ENCODE results near the gene GAREM1.
"Not testable (repeated sequence)": the region's sequence is repeated elsewhere in the genome, so short reads cannot be mapped to it uniquely, and the experiment has no call there.

Gene GAREM1

DNA sequence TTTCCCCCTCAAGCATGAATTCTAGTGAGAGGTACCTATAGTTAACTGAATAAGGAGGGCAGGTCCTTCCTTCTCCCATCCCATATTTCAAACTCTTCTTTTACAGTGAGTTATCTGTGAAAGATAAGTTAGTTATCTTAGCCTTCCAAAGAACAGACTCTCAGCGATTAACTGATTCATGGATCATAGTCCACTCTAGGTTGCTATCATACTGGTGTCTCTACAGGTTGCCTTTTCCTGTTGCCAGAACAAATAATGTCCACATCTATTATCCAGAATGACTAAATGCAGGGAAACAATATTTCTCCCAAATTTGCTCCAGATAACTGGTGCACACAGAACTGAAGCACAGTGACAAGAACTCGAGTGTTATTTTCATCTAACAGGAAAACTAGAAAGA lies 212.5 kb downstream of the GAREM1 start:
- no peak for DNase-seq (ENCODE audit: low read depth in 3 of 3)

DNA sequence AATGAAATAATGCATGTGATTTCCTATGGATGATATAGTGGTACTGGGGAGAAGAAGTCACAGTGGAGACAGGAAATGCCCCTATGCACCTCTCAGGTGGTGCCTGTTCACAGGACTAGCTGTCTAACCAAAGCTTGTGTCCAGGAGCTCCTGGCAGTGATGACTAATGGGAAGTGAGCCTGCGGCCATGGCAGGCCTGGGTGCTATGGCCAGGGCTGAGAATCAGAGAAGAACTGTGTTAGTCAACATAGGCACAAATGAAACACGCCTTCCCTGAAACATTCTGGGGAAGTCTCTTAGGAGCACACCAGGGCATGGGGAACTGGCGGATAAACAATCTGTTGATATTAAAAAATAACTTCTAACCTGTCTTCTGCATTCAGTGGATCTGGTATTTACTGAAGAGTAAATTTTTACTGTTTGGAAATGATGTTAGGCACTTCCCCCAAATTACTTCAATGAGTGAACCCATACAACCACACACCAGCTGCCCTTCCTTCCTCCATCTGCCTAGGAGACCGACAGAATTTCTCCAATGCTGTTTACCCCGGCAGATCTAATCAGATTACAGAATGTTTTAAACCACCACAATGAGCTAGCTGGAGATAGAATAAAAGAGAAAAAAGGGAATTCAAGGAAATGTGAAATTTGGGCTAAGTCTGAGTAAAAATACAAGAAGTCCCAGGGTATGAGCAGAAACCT lies 213.4 kb downstream of the GAREM1 start:
- no peak for DNase-seq (ENCODE audit: low read depth in 3 of 3)

DNA sequence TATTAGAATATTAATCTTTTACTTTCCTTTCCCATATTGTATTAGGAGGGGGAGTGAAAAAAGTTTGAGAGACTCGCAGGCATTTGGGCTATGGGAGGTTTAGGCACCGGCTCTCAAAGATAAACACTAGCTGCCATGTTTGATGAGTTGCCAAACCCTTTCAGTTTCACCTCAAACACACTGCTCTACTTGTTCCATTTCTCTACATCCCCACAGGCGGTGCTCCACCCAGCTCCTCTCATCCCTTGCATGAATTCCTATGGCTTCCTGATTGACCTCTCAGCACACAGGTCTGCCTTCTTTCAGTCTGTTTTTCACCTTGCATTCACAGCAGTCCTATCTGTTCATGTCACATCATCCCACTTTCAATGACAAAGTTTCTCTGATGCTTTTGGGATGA lies 215.1 kb downstream of the GAREM1 start:
- no peak for DNase-seq (ENCODE audit: low read depth in 3 of 3)

DNA sequence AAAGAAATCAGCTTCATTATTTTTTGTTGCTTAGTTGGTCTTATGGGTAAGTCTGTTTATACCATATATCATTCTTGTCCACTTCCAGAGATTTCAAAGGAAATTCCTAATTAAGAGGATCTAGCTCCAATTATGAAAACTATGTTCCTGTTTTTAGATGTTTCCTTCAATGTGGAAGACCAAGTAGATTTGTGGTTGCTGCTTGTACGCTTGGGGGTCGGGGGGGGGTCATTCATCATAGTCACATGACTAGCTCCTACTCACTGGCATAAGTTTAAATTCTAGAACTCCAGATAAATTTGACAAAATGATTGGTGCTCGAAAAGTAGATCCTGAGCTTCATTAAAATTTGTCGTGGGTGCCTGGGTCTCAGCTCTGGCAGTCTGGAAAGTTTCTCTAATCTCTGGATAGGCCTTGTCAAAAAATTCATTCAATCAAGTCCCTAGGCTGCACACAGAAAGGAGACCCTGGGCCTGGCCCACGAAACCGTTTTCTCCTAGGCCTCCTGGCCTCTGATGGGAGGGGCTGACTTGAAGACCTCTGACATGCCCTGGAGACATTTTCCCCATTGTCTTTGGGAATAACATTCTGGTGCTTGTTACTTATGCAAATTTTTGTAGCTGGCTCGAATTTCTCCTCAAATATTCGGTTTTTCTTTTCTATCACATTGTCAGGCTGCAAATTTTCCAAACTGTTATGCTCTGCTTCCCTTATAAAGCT lies 218.4 kb downstream of the GAREM1 start:
- no peak for DNase-seq (ENCODE audit: low read depth in 3 of 3)

DNA sequence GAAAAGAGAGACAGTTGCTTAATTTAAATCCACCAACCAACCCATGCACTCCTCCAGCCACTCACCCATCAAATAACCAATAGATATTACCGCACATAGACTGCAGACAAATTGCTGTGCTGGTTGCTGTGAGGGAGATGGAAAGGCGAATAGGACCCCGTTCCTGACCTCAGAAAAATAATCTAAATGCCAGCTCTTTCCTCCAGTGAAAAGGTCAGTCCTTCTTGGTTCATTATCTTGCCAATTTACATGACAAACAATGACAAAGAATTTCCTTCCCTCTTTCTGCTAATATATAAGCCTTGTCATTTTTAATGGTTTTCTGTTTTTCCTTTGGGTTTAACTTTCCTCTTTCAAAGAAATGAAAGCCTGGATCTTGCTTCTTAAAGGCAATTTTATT lies 219.2 kb downstream of the GAREM1 start:
- no peak for DNase-seq (ENCODE audit: low read depth in 3 of 3)

DNA sequence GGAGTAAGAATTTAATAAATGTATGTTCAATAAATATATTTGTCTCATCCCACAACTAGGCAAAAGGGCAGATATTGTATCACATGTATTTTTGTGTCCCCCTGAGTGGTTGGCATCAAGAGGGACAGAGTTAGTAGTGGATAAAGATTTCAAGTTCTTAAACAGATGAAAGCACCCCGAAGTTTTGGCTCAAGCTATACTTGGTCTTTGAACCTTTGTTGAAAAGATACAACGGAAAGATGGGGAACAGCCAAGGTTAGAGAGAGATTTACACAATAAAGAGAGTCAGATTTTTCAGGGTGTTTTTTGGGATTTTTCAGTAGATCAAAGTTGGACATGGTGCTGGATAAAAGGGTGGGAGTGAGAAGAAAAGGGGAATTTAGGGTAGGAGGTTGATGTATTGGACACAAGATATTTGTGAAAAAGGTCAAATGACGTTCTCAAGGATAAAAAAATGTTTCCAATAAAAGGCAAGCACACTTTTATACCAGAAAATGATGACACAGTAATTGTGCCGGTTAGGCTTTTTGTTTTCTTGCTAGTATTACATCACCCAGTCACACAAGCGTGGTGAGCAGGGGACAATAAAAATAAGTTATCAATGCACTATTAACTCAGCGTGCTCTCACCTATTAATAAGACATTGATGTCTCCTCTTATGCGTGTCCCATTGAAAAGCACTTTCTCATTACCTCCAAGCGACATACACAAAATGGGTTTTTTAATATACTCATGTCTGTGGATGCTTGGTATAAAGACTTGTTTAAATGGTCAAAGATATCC lies 221.3 kb downstream of the GAREM1 start:
- DNase-seq (ENCODE audit: low read depth in 3 of 3): no peak

DNA sequence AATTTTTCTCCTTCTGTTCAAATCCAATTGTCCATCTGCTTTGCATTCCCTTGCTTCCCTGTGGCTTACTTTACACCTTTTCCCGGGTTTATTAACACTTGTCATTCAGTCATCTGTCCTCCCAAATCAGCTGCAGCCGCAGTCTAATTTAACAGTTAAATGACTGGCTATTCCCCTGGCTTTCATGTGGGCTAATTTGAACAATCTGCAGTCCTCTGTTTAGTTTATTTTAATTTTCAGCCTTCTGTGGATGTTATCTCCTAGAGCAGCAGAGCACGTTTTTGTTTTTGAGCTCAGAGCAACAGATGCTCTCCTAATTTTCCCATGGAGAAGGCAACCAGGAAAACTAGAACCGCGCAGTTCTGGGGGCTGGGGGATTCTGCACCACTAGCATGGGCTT lies 225.8 kb downstream of the GAREM1 start:
- no peak for DNase-seq (ENCODE audit: low read depth in 3 of 3)

DNA sequence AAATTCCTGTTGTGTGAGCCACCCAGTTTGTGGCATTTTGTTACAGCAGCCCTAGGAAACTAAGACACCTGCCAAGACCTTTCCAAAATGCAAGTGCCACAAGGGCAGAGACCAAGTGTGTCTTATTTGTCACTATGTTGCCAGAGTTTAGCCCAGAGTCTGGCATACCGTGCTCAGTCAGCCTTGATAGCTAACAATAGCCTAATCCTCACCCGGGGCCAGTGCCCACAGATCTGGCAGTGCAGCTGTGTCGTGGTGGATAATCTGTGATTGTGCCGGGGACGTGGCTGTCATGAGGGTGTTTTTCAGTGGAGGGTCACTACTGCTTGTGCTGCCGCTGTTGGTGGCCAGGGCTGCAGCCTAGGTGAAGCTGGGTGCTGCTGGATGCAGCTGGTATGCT lies 227.3 kb downstream of the GAREM1 start:
- no peak for DNase-seq (ENCODE audit: low read depth in 3 of 3)

DNA sequence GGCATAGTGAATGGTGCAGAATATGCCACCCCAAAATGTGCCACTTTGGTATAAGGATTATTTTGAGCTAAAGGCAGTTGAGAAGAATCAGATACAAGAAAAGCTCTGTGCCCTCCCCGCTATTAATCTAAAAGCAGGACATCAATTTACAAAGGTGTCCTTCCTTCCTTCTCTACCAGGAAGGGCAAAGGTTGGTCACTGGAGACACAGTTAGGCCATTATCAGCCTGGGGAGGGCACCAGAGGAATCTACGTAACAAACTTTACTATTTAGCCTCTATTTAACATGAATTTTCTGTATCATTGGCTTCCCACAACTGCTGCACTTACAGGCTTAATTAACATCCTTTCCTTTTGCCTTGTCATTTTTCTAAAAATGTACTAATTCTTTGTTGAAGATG lies 228.3 kb downstream of the GAREM1 start:
- DNase-seq (ENCODE audit: low read depth in 3 of 3): no peak

DNA sequence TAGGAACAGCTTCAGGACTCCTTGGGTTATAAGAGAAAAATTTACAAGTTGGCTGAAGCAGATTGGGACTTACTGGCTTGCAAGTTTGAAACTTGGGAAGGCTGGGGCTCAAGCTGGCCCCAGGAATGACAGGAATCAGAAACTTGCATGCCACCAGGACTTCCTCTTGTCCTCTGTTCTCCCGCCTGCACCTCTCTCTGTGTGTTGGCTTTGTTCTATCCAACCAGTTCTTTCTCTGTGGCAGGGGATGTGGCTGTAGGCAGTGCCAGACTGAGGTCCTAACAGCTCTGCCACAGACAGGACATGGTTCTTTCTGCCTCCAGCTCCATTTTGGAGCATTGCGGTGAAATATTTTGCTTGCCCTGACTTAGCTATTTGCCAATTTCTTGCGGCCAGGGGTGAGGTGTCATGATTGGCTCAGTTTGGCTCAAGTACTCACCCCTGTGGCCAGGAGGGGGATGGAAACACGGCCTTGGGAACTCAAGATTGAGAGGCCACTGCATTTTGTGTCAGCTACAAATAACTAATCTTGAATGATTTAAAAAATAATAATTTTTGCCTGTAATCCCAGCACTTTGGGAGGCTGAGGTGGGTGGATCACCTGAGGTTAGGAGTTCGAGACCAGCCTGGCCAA lies 231.9 kb downstream of the GAREM1 start:
- no peak for DNase-seq (ENCODE audit: low read depth in 3 of 3)

DNA sequence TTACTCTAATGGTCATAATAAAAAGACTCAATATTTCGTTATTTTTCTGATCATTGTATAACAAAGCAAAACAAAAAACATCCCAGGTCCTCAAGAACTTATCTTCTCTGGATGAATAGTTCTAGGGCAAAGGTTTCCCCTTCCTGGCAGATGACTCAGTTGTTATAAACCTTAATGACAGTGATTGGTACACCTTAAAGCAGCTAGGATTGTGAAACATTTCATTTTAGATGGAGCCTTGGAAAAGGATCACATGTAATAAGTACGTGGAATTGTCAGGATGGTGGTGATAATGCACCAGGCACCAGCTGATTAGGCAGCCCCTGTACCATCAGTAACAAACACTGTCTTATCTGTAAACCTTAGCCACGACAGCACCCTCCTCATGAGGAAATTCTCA lies 233.6 kb downstream of the GAREM1 start:
- no peak for DNase-seq (ENCODE audit: low read depth in 3 of 3)

DNA sequence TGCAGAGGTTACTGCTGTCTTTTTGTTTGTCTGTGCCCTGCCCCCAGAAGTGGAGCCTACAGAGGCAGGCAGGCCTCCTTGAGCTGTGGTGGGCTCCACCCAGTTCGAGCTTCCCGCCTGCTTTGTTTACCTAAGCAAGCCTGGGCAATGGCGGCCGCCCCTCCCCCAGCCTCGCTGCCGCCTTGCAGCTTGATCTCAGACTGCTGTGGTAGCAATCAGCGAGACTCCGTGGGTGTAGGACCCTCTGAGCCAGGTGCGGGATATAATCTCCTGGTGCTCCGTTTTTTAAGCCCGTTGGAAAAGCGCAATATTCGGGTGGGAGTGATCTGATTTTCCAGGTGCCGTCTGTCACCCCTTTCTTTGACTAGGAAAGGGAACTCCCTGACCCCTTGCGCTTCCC lies 237.3 kb downstream of the GAREM1 start:
- not testable (repeated sequence) for DNase-seq (ENCODE audit: low read depth in 3 of 3)

DNA sequence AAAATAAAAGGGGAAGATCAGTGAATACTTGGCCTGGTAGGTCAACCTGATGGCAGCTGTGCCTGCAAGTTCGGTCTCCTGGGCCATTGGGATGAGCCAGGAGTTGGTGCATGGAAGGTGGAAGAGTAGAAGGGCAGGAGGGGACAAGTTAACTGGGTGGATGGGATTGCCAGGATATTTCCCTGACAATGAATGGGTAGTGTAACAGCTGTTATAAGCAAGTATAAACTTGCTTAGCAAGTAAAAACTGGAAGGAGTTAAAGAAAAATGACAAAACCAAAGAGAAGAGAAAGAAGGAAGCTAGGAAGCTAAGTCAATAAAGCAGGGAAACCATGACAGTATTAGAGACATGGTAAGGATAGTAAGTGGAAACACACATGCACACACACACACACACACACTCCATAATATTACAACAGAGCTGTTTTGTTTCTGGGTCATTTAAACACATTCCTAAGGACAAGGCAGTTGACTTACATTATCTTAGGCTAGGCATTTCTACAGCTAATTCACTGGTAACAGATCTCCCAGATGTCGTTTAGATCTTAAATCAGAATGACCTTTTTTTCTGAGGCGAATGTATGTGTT lies 251.2 kb downstream of the GAREM1 start:
- DNase-seq (ENCODE audit: low read depth in 3 of 3): no peak

DNA sequence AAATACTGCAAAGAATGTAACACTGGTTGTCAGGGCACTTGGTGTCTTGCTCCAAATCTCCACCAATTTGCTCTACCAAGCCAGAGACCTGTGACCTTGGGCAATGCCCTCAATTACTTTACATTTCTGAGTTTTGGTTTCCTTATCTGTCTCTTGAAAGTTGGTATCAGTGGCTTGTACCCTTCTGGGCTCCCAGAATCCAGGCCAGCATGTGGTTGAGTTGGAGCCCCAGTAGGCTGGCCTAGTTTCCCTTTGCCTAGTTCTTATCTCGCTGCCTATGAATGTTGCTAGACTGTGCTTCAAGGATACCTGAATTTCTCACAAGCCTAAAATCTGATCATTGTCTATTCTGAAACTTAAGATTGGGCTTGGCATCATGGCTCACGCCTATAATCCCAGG lies 254.3 kb downstream of the GAREM1 start:
- DNase-seq (ENCODE audit: low read depth in 3 of 3): no peak

DNA sequence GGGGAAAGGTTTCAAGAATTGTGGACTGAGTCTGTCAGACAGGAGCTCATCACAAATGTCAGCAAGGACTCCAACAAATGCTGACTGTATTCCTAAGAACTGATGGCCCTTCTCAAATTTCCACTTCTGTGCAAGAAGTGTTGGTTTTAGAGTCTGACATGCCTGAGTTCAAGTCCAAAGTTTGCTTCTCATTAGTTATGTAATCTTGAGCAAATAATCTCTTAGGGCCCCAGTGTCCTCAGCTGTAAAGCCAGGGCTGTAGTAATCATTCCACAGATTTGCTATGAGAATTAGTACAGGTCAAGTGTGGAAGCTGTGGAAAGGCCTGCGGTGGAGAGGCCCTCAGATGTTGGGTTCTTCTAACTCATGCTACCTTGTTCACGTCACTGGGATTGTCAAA lies 257.0 kb downstream of the GAREM1 start:
- DNase-seq (ENCODE audit: low read depth in 3 of 3): no peak

Data from stimulated activated CD4-positive, alpha-beta T cell treated with anti-CD3 and anti-CD28 coated beads, TNF-alpha, amount 100 ng/mL, for 24 hours (primary cell).